ENCODE measurements around the gene TM9SF4.

TM9SF4 gene

DNA sequence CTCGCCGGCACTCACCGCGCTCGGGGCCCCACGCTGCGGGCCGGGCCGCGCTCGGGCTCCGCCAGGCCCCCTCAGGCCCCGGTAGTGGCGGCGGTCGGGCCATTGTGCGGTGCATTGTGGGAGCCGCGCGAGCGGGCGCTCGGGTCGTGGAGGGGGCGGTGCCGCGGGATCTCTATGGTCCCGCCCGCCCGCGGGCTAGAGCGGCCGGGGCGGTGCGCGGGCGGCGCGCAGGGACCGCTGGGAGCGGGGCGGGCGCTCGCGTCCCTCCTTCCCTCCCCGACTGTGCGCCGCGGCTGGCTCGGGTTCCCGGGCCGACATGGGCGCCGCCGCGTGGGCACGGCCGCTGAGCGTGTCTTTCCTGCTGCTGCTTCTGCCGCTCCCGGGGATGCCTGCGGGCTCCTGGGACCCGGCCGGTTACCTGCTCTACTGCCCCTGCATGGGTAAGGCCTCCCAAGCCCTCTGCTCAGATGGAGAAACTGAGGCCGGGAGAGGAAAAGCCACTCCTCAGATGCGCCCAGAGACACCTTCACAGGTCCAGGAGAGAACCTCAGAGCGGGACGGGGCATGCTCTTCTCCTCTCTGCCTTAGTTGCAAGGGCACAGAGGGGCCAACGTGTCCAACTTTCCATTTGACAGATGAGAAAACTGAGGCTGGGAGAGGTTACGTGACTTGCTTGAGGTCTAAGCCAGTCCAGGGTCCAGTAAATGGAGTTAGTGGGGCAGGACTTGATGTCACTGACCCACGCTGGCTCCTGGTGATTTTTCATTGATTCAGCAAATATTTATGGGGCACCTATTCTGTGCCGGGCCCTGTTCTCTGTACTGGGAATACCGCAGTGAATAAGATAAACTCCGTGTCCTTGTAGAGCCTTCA, 98.3 kb downstream of the TM9SF4 start, which contains the start of the genes PLAGL2 and POFUT1 (continued):
- TF ChIP-seq ZNF112 (tag by site-specific recombination; IDR thresholded peaks at IDR 0.05) (no peak), ZNF530 (tag by site-specific recombination; IDR thresholded peaks at IDR 0.05; ENCODE audit: low read depth) (no peak), ZNF521 (tag by site-specific recombination; IDR thresholded peaks at IDR 0.05) (no peak), ZNF76 (tag by site-specific recombination; IDR thresholded peaks at IDR 0.05; ENCODE audit: borderline replicate concordance, low read depth) (peak; percentile 73; the same call in 1 of the 2 replicates), ZNF548 (tag by site-specific recombination; IDR thresholded peaks at IDR 0.05) (no peak), PRDM1 (tag by site-specific recombination; IDR thresholded peaks at IDR 0.05) (no peak), ZBTB1 (tag by site-specific recombination; IDR thresholded peaks at IDR 0.05) (no peak), ZNF174 (tag by site-specific recombination; IDR thresholded peaks at IDR 0.05) (no peak), ZNF114 (tag by site-specific recombination; IDR thresholded peaks at IDR 0.05) (no peak), TRIM28 (IDR thresholded peaks at IDR 0.05; ENCODE audit: borderline replicate concordance, low read length) (no peak), ZNF623 (tag by site-specific recombination; IDR thresholded peaks at IDR 0.05) (no peak), ZNF660 (tag by site-specific recombination; IDR thresholded peaks at IDR 0.05) (no peak), ZNF610 (tag by site-specific recombination; IDR thresholded peaks at IDR 0.05; ENCODE audit: borderline replicate concordance) (no peak), ZNF670 (tag by site-specific recombination; IDR thresholded peaks at IDR 0.05; ENCODE audit: low read depth) (no peak), RBAK (tag by site-specific recombination; IDR thresholded peaks at IDR 0.05) (no peak), GLI2 (tag by site-specific recombination; IDR thresholded peaks at IDR 0.05; ENCODE audit: borderline replicate concordance, low read depth) (no peak), ZNF48 (tag by site-specific recombination; IDR thresholded peaks at IDR 0.05) (no peak), SALL2 (tag by site-specific recombination; IDR thresholded peaks at IDR 0.05; ENCODE audit: borderline replicate concordance) (no peak), IKZF3 (tag by site-specific recombination; IDR thresholded peaks at IDR 0.05) (no peak; the same call in 1 of the 2 replicates), ZNF184 (tag by site-specific recombination; IDR thresholded peaks at IDR 0.05) (no peak), YY1 (tag by site-specific recombination; IDR thresholded peaks at IDR 0.05) (peak; percentile 65; the same call in 1 of the 2 replicates), SCRT1 (tag by site-specific recombination; IDR thresholded peaks at IDR 0.05; ENCODE audit: borderline replicate concordance) (no peak)
- TF ChIP-seq, protein P1, sequence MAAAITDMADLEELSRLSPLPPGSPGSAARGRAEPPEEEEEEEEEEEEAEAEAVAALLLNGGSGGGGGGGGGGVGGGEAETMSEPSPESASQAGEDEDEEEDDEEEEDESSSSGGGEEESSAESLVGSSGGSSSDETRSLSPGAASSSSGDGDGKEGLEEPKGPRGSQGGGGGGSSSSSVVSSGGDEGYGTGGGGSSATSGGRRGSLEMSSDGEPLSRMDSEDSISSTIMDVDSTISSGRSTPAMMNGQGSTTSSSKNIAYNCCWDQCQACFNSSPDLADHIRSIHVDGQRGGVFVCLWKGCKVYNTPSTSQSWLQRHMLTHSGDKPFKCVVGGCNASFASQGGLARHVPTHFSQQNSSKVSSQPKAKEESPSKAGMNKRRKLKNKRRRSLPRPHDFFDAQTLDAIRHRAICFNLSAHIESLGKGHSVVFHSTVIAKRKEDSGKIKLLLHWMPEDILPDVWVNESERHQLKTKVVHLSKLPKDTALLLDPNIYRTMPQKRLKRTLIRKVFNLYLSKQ (tag by site-specific recombination; IDR thresholded peaks at IDR 0.05; ENCODE audit: borderline replicate concordance): no peak
- TF ChIP-seq, protein P2, sequence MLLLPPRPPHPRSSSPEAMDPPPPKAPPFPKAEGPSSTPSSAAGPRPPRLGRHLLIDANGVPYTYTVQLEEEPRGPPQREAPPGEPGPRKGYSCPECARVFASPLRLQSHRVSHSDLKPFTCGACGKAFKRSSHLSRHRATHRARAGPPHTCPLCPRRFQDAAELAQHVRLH (tag by site-specific recombination; IDR thresholded peaks at IDR 0.05): no peak
- TF ChIP-seq, protein P3, sequence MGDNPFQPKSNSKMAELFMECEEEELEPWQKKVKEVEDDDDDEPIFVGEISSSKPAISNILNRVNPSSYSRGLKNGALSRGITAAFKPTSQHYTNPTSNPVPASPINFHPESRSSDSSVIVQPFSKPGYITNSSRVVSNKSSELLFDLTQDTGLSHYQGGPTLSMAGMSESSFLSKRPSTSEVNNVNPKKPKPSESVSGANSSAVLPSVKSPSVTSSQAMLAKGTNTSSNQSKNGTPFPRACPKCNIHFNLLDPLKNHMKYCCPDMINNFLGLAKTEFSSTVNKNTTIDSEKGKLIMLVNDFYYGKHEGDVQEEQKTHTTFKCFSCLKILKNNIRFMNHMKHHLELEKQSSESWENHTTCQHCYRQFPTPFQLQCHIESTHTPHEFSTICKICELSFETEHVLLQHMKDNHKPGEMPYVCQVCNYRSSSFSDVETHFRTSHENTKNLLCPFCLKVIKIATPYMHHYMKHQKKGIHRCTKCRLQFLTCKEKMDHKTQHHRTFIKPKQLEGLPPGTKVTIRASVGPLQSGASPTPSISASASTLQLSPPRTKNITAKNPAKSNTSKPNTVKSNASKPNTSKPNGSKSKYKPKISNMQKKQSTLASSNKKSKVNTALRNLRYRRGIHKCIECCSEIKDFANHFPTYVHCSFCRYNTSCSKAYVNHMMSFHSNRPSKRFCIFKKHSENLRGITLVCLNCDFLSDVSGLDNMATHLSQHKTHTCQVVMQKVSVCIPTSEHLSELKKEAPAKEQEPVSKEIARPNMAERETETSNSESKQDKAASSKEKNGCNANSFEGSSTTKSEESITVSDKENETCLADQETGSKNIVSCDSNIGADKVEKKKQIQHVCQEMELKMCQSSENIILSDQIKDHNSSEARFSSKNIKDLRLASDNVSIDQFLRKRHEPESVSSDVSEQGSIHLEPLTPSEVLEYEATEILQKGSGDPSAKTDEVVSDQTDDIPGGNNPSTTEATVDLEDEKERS (tag by site-specific recombination; IDR thresholded peaks at IDR 0.05): no peak
- TF ChIP-seq, protein P4, sequence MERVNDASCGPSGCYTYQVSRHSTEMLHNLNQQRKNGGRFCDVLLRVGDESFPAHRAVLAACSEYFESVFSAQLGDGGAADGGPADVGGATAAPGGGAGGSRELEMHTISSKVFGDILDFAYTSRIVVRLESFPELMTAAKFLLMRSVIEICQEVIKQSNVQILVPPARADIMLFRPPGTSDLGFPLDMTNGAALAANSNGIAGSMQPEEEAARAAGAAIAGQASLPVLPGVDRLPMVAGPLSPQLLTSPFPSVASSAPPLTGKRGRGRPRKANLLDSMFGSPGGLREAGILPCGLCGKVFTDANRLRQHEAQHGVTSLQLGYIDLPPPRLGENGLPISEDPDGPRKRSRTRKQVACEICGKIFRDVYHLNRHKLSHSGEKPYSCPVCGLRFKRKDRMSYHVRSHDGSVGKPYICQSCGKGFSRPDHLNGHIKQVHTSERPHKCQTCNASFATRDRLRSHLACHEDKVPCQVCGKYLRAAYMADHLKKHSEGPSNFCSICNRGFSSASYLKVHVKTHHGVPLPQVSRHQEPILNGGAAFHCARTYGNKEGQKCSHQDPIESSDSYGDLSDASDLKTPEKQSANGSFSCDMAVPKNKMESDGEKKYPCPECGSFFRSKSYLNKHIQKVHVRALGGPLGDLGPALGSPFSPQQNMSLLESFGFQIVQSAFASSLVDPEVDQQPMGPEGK (tag by site-specific recombination; IDR thresholded peaks at IDR 0.05): no peak
- TF ChIP-seq, protein P5, sequence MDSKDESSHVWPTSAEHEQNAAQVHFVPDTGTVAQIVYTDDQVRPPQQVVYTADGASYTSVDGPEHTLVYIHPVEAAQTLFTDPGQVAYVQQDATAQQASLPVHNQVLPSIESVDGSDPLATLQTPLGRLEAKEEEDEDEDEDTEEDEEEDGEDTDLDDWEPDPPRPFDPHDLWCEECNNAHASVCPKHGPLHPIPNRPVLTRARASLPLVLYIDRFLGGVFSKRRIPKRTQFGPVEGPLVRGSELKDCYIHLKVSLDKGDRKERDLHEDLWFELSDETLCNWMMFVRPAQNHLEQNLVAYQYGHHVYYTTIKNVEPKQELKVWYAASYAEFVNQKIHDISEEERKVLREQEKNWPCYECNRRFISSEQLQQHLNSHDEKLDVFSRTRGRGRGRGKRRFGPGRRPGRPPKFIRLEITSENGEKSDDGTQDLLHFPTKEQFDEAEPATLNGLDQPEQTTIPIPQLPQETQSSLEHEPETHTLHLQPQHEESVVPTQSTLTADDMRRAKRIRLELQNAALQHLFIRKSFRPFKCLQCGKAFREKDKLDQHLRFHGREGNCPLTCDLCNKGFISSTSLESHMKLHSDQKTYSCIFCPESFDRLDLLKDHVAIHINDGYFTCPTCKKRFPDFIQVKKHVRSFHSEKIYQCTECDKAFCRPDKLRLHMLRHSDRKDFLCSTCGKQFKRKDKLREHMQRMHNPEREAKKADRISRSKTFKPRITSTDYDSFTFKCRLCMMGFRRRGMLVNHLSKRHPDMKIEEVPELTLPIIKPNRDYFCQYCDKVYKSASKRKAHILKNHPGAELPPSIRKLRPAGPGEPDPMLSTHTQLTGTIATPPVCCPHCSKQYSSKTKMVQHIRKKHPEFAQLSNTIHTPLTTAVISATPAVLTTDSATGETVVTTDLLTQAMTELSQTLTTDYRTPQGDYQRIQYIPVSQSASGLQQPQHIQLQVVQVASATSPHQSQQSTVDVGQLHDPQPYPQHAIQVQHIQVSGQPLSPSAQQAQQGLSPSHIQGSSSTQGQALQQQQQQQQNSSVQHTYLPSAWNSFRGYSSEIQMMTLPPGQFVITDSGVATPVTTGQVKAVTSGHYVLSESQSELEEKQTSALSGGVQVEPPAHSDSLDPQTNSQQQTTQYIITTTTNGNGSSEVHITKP (tag by site-specific recombination; IDR thresholded peaks at IDR 0.05): no peak
- TF ChIP-seq, protein P6, sequence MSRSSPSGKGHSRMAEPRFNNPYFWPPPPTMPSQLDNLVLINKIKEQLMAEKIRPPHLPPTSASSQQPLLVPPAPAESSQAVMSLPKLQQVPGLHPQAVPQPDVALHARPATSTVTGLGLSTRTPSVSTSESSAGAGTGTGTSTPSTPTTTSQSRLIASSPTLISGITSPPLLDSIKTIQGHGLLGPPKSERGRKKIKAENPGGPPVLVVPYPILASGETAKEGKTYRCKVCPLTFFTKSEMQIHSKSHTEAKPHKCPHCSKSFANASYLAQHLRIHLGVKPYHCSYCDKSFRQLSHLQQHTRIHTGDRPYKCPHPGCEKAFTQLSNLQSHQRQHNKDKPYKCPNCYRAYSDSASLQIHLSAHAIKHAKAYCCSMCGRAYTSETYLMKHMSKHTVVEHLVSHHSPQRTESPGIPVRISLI (tag by site-specific recombination; IDR thresholded peaks at IDR 0.05): no peak
